Right renal pelvis (tissue), 4 donors: ENCODE measurements around the gene SLC26A8. TPM values are rescaled to one million over a fixed set of nuclear protein-coding genes. Genes with fewer than 3 reads are reported as not detected.
"Not testable (repeated sequence)": the region's sequence is repeated elsewhere in the genome, so short reads cannot be mapped to it uniquely, and the experiment has no call there.

ENCODE experiments used
- DNase-seq, 4 donors: peaks; one replicate each; pipeline ENCODE4 v3.0.0-alpha.2; 2013; ENCODE audit warnings: low read depth in 4 of 4, low spot score in 3 of 4, missing footprints in 1 of 4
- polyA plus RNA-seq, 4 donors: library from polyadenylated mRNA; unstranded; fragments of 120-200 nt; gene quantifications; one replicate each; pipeline ENCODE4 v1.2.1, GENCODE V29; 2013; ENCODE audit not compliant: insufficient read length in 4 of 4

The SLC26A8 gene
- polyA plus RNA-seq, 4 donors = 0.12 to 0.27 (median 0.23) TPM

DNA sequence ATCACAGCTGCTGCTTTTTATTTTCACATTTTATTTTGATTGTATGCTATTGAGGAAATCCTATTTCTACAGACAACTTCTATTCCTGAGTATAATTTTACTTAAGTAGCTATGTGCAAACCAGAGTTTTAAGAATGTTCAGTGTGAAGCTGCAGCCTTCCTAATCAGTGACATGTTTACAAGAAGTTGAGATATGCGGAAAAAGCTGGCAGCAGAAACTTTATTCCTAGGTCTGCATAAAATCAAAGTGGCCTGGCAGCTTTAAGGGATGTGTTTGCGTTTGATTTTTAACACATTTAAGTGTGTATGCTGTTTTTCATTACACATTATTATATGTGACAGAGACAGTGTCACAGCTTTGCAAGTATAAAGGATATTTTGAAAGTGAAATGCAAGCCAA lies 29.4 kb upstream of the SLC26A8 start:
- no peak for DNase-seq

- no peak for DNase-seq
Observed at GRCh38 chr6:36052097-36052496, 27.7 kb upstream of the SLC26A8 start.

DNA sequence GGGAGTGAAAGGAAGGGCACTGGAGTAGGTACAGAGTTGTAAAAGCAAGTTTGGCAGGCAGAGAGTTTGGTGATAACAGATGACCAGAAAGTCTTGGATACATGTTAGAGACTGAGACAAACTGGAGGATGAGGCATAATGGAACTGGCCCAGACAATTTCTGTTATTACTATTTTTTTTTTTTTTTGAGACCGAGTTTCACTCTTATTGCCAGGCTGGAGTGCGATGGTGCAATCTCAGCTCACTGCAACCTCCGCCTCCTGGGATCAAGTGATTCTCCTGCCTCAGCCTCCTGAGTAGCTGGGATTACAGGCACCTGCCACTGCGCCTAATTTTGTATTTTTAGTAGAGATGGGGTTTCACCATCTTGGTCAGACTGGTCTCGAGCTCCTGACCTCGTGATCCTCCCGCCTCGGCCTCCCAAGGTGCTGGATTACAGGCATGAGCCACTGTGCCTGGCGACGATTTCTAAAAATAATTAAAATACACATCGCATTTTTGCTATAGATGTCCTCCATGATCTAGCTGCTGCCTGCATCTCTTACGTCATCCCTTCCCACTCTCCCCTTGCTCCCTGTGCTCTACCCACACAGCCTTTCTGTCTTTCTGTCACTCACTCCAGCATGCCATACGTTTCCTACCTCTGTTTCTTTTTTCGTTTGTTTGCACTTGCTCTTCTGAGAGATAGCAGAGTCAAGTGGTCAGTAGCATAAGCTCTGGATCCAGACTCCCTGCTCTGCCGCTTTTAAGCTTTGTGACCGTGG lies 26.7 kb upstream of the SLC26A8 start:
- no peak for DNase-seq

GRCh38 chr6:36050305-36050704 lies 25.9 kb upstream of the SLC26A8 start:
- no peak for DNase-seq

DNA sequence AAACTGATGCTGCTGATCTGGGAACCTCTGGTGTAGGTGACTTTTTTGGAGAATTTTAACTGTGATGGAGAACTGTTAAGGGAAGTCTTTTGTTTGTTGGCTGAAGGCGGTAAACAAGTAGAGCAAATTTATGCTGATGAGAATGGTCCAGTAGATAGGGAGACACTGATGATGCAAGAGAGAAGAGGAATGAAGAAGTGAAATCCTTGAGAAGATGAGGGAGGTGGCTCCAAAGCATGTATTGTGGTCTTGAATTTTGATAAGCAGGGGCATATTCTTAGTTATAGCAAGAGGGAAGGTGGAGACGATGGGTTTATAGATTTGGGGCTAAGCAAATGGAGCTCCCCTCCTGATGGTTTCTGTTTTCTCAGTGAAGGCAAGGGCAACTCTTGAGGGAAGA lies 25.1 kb upstream of the SLC26A8 start:
- no peak for DNase-seq

- DNase-seq = no peak
Observed at GRCh38 chr6:36042618-36043260, 18.3 kb upstream of the SLC26A8 start.

- no peak for DNase-seq
Observed at GRCh38 chr6:36040958-36041357, 16.5 kb upstream of the SLC26A8 start.

DNA sequence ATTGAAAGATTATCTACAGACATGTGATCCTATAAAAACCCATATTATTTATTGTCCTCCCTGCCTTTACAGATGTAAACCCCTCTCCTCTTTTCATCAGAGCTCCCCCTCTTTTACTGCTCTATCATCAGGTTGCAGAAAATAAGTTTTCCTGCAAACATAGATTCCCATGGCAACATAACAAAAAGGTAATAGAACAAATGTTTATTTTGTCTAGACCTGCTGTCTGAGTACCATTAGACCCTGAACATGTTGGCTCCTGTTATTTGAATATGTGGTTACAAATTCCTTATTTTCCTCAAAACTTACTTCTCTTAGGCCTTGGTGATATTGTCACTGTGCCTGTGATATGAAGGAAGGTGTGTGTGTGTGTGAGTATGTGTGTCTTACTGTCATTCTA lies 14.7 kb upstream of the SLC26A8 start:
- no peak for DNase-seq

- DNase-seq = no peak
Observed at GRCh38 chr6:36038120-36038876, 13.9 kb upstream of the SLC26A8 start.

GRCh38 chr6:36035225-36035624 lies 10.8 kb upstream of the SLC26A8 start:
- DNase-seq = no peak

GRCh38 chr6:36034441-36034840 lies 10.0 kb upstream of the SLC26A8 start:
- DNase-seq = no peak

GRCh38 chr6:36033935-36034334 lies 9.5 kb upstream of the SLC26A8 start:
- no peak for DNase-seq

DNA sequence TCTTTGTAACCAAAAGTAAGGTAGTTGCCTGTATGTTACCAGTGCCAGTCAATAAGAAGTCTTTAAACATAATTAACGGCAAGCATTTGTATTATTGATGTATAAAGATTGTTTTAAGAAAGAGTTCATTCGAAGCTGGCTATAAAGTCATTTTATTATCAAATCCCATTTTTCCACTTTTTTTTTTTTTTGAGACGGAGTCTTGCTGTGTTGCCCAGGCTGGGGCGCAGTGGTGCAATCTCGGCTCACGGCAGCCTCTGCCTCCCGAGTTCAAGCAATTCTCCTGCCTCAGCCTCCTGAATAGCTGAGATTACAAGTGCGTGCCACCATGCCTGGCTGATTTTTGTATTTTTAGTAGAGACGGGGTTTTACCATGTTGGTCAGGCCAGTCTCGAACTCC lies 8.7 kb upstream of the SLC26A8 start:
- not testable (repeated sequence) for DNase-seq

DNA sequence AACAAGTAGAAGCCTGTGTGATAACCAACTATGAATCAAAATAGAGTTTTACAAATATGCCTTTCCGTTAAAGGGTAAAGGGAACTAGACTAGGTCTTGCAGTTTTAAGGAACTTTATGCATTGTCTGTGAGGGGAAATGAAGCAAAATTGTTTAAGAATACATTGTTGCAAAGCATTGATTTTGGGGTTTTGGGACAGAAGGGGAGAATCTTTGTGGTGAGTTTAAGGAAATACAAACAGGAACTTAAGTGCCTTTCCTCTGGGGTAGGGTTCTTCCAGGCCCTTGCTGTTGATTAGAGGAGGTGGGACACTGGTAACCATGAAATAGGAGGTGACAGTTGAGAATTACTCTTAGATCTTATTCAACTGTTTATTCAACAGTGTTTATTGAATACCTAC lies 7.8 kb upstream of the SLC26A8 start:
- DNase-seq = no peak

GRCh38 chr6:36029464-36029863 lies 5.0 kb upstream of the SLC26A8 start:
- DNase-seq = no peak

- DNase-seq = peak in 3 of 4 donors; percentile 42 to 52 (median 46)
Observed at GRCh38 chr6:36028877-36029324, 4.5 kb upstream of the SLC26A8 start.

DNA sequence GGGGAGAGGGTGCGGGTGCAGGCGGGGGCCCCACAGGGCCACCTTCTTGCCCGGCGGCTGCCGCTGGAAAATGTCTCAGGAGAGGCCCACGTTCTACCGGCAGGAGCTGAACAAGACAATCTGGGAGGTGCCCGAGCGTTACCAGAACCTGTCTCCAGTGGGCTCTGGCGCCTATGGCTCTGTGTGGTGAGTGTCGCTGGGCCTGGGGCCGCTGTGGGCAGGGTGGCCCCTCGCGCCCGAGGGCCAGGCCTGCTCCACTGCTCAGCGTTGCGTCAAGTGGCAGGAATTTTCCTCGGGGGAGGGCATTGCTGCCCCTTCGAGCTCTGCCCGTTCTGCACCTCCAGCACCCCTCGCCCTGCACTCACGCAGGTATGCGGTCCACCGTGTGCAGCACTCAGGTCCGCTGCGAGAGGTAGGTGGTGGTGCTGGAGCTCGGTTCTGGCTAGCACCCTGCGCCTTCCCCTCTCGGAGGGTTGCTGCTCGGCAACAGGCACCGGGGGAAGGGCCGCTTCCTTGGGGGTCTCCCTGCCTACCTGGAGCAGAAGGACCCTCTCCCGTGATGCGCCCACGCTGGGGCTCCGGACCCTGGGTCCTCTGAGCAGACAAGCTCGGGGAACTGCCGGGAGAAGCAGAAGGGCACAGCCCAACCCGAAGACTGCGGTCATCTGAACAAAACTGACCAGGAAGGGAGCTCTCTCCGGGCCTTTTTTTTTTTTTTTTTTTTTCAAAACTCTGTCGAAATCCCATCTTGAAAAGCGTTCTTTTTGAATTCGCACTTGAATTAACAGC lies 3.8 kb upstream of the SLC26A8 start:
- peak in 2 of 4 donors; percentile 31 to 32 for DNase-seq

DNA sequence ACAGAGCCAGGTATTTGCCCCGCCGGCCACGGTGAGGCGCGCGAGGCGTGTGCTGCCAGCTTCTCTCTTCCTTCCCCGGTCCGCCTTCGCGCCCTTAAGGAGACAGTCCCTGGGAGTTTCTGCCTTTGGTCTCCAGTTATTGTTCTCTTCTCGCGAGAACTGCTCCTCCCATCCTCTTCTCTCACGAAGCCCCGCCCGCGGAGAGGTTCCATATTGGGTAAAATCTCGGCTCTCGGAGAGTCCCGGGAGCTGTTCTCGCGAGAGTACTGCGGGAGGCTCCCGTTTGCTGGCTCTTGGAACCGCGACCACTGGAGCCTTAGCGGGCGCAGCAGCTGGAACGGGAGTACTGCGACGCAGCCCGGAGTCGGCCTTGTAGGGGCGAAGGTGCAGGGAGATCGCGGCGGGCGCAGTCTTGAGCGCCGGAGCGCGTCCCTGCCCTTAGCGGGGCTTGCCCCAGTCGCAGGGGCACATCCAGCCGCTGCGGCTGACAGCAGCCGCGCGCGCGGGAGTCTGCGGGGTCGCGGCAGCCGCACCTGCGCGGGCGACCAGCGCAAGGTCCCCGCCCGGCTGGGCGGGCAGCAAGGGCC lies 3.2 kb upstream of the SLC26A8 start, which contains the start of gene MAPK14:
Gene MAPK14 (plus strand): TSS at position 308 of the 587 bp plus-strand sequence. CDS start 350 bp downstream, outside the sequence.
- peak; percentile 99 to 100 (median 100) for DNase-seq

DNA sequence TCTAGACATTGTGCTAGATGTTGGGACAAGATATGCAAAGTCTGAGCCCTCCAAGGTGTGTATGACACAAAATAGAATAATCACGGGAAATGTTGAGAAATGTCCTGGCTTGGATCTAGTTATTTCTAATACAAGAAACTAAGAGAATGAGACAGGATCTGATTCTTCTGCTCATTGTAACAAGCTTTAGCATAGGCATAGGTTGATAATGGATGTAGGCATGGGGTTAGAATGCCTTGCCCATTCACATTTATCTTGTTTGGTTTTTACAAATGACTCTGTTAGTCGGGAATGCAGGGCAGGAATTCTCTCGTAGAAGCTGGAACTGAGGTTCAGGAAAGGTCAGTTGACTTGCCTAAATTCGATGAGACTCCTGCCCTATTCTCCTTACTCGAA lies 1.5 kb upstream of the SLC26A8 start:
- no peak for DNase-seq

DNA sequence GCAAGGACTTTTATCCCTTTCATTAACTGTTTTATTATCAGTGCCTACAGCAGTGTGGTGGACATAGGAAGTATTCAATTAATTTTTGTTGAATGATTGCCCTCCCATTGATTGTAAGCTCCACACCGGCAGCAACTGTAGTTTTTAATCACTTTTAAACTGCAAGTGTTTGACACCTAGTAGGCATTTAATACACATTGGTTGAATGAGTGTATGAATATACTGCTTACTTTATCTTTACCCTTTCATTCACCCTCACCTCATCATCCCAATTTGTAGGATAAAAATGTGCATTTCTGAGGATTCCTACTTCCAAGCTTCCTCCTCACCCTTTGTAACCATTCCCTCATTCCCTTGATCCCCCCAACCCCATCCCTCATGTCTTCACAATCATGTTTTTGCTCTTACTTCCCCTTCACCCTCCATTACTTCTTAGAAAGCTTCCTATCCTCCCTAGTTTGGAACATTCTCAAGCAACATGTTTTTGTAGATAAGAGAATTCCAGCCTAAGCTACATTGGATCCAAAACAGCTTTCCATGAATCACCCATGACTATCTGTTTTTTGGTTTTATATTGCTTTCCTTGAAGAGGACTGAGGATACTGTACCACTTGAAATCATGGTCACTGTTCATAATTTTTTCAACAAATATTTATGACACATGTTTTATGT lies 955 bp upstream of the SLC26A8 start:
- no peak for DNase-seq
